CD14-positive monocyte (primary cell): ENCODE results near the gene MTTP. TPM values are rescaled to one million over a fixed set of nuclear protein-coding genes. Genes with fewer than 3 reads are reported as not detected.

Experiments used
- DNase-seq, 3 donors: peaks; one replicate each; pipeline ENCODE4 v3.0.0-alpha.2; 2011 to 2022
- H2AFZ ChIP-seq: 2 replicates; pipeline ENCODE4 v1.6.0; 2012; ENCODE audit warnings: mild to moderate bottlenecking, low read depth, low read length, inconsistent platforms; ENCODE audit not compliant: insufficient read depth, poor library complexity, severe bottlenecking
- H3K27ac ChIP-seq, 2 donors: 1 replicate in 1 of 2; 2 replicates in 1 of 2; pipeline ENCODE4 v1.5.1; 2012 to 2013; ENCODE audit warnings: low read length in 2 of 2, control low read depth in 1 of 2, inconsistent platforms in 1 of 2, low read depth in 1 of 2, mild to moderate bottlenecking in 1 of 2
- H3K27me3 ChIP-seq, 2 donors: one replicate each; pipeline versions ENCODE4 v1.6.0 to v1.6.1; 2011 to 2013; ENCODE audit warnings: low read length in 2 of 2; ENCODE audit not compliant: control insufficient read depth in 2 of 2, insufficient read depth in 2 of 2
- H3K36me3 ChIP-seq, 2 donors: replicated peaks in 1 of 2; 1 replicate in 1 of 2; 2 replicates in 1 of 2; pipeline versions ENCODE4 v1.5.1 to v1.6.1; 2012 to 2013; ENCODE audit warnings: low read length in 2 of 2, control low read depth in 1 of 2, inconsistent platforms in 1 of 2, mild to moderate bottlenecking in 1 of 2; ENCODE audit not compliant: insufficient read depth in 2 of 2, control insufficient read depth in 1 of 2
- H3K4me1 ChIP-seq, 2 donors: 1 replicate in 1 of 2; 2 replicates in 1 of 2; pipeline versions ENCODE4 v1.5.1 to v1.6.1; 2012 to 2013; ENCODE audit warnings: low read length in 2 of 2, control low read depth in 1 of 2, inconsistent platforms in 1 of 2, mild to moderate bottlenecking in 1 of 2, moderate library complexity in 1 of 2; ENCODE audit not compliant: insufficient read depth in 2 of 2, control insufficient read depth in 1 of 2
- H3K4me2 ChIP-seq: replicated peaks from 2 replicates; pipeline ENCODE3; 2012; ENCODE audit warnings: low read length, moderate library complexity, mild to moderate bottlenecking; ENCODE audit not compliant: poor library complexity, severe bottlenecking; ENCODE audit errors: extremely low read depth
- H3K4me3 ChIP-seq, 3 experiments: fragments of 200-600 bp in 1 of 3; sonication (generic) in 1 of 3; replicated peaks in 1 of 3; 1 replicate in 2 of 3; 2 replicates in 1 of 3; pipeline ENCODE4 v1.5.1; 2011 to 2013; ENCODE audit warnings: low read length in 3 of 3, mild to moderate bottlenecking in 3 of 3, control low read depth in 2 of 3, low read depth in 2 of 3, inconsistent platforms in 1 of 3, moderate library complexity in 1 of 3
- H3K79me2 ChIP-seq: 2 replicates; pipeline ENCODE4 v1.6.0; 2012; ENCODE audit warnings: mild to moderate bottlenecking, control low read depth, inconsistent platforms, low read length, moderate library complexity; ENCODE audit not compliant: insufficient read depth
- H3K9ac ChIP-seq: 2 replicates; pipeline ENCODE4 v1.6.0; 2017; ENCODE audit warnings: low read length, mild to moderate bottlenecking; ENCODE audit not compliant: insufficient read depth, poor library complexity, severe bottlenecking
- H3K9me3 ChIP-seq, 2 donors: replicated peaks in 1 of 2; 1 replicate in 1 of 2; 2 replicates in 1 of 2; pipeline versions ENCODE4 v1.5.1 to v1.6.1; 2012 to 2013; ENCODE audit warnings: low read length in 2 of 2, control low read depth in 1 of 2; ENCODE audit not compliant: control insufficient read depth in 1 of 2, insufficient read depth in 1 of 2
- H4K20me1 ChIP-seq: 2 replicates; pipeline ENCODE4 v1.6.0; 2012; ENCODE audit warnings: mild to moderate bottlenecking, low read length, control low read depth, moderate library complexity; ENCODE audit not compliant: insufficient read depth
- H3K27ac Mint-ChIP-seq, 7 donors: one replicate each; pipeline ENCODE4 v1.8.0; 2020; ENCODE audit warnings: mild to moderate bottlenecking in 7 of 7, mixed read lengths in 7 of 7, moderate library complexity in 6 of 7, inconsistent platforms in 2 of 7
- H3K27me3 Mint-ChIP-seq, 3 donors: one replicate each; pipeline ENCODE4 v1.8.0; 2021 to 2022; ENCODE audit warnings: low read depth in 3 of 3, mild to moderate bottlenecking in 3 of 3, mixed read lengths in 3 of 3, moderate library complexity in 3 of 3, inconsistent platforms in 1 of 3
- H3K36me3 Mint-ChIP-seq, 2 donors: one replicate each; pipeline ENCODE4 v1.8.0; 2020; ENCODE audit warnings: mixed read lengths in 2 of 2, inconsistent platforms in 1 of 2, mild to moderate bottlenecking in 1 of 2
- H3K4me1 Mint-ChIP-seq: one replicate; pipeline ENCODE4 v1.8.0; 2020; ENCODE audit warnings: mild to moderate bottlenecking, mixed read lengths
- H3K4me3 Mint-ChIP-seq, 2 donors: one replicate each; pipeline ENCODE4 v1.8.0; 2020; ENCODE audit warnings: mild to moderate bottlenecking in 2 of 2, mixed read lengths in 2 of 2, moderate library complexity in 1 of 2
- H3K9me3 Mint-ChIP-seq, 7 donors: one replicate each; pipeline ENCODE4 v1.8.0; 2020 to 2022; ENCODE audit warnings: mixed read lengths in 7 of 7, mild to moderate bottlenecking in 6 of 7, moderate library complexity in 6 of 7, inconsistent platforms in 2 of 7
- CTCF ChIP-seq: fragments of 200-600 bp; IDR thresholded peaks from one replicate; pipeline ENCODE4 v1.8.0; 2022; ENCODE audit warnings: antibody characterized with exemption, mild to moderate bottlenecking
- WGBS: methylation state at CpG from one replicate; pipeline ENCODE4 v1.1.5; 2013; ENCODE audit warnings: missing lambda C conversion rate; ENCODE audit not compliant: insufficient coverage; 5-methylcytosine and 5-hydroxymethylcytosine counted together
- intact Hi-C, 2 donors: fragments of 100-400 bp; cut with micrococcal nuclease; formaldehyde crosslinking; loops; one replicate each; pipeline versions ENCODE4 v1.15.0 to v1.15.1; 2023
- polyA plus RNA-seq, 3 donors: library from polyadenylated mRNA; depleted of rRNA in 1 of 3; unstranded in 2 of 3; stranded (reverse) in 1 of 3; fragments of 300-500 nt in 2 of 3; fragments of >200 nt in 1 of 3; fragmentation: Illumina TruSeq in 2 of 3; gene quantifications; 1 replicate in 2 of 3; 2 replicates in 1 of 3; pipeline ENCODE4 v1.2.3, GENCODE V29; 2012 to 2021

Gene MTTP
- polyA plus RNA-seq, 3 donors = not detected

GRCh38 chr4:99617374-99617773 lies 42.8 kb downstream of the MTTP start:
- peaks cover 0 to 1% (median 0%) of the 10 kb centered on the region in 3 donors for H3K27me3 Mint-ChIP-seq
- no peak overlapping the region for H3K9ac ChIP-seq
- no peaks in the 10 kb centered on the region for H3K27me3 ChIP-seq
- H3K9me3 ChIP-seq = no peaks in the 10 kb centered on the region
- WGBS = no CpG with 5 or more reads among the region's 1 CpG
- no peak overlapping the region for H3K27ac Mint-ChIP-seq
- no peaks in the 10 kb centered on the region for H3K36me3 Mint-ChIP-seq
- no peaks in the 10 kb centered on the region for H4K20me1 ChIP-seq
- H3K4me1 Mint-ChIP-seq = no peaks in the 10 kb centered on the region
- no peak overlapping the region for H3K4me2 ChIP-seq
- H2AFZ ChIP-seq = no peak overlapping the region
- no peak overlapping the region for H3K4me3 ChIP-seq
- intact Hi-C loops = no loop called here
- TF ChIP-seq CTCF = no peak
- H3K36me3 ChIP-seq = no peaks in the 10 kb centered on the region
- H3K9me3 Mint-ChIP-seq = peaks cover 0 to 1% (median 0%) of the 10 kb centered on the region in 7 donors
- H3K79me2 ChIP-seq = no peaks in the 10 kb centered on the region
- H3K4me1 ChIP-seq = no peaks in the 10 kb centered on the region
- no peak overlapping the region for H3K27ac ChIP-seq
- no peak for DNase-seq
- no peak overlapping the region for H3K4me3 Mint-ChIP-seq

GRCh38 chr4:99622341-99622740 lies 47.7 kb downstream of the MTTP start:
- H3K4me3 Mint-ChIP-seq = no peak overlapping the region
- no peaks in the 10 kb centered on the region for H3K4me1 ChIP-seq
- H3K79me2 ChIP-seq = no peaks in the 10 kb centered on the region
- H3K36me3 Mint-ChIP-seq = no peaks in the 10 kb centered on the region
- H4K20me1 ChIP-seq = no peaks in the 10 kb centered on the region
- H3K4me1 Mint-ChIP-seq = no peaks in the 10 kb centered on the region
- no peak overlapping the region for H3K27ac ChIP-seq
- H3K27ac Mint-ChIP-seq = no peak overlapping the region
- H3K4me3 ChIP-seq = no peak overlapping the region
- H3K9me3 ChIP-seq = no peaks in the 10 kb centered on the region
- H3K27me3 Mint-ChIP-seq = peaks cover 0 to 1% (median 0%) of the 10 kb centered on the region in 3 donors
- no peaks in the 10 kb centered on the region for H3K36me3 ChIP-seq
- H2AFZ ChIP-seq = no peak overlapping the region
- no peak for DNase-seq
- H3K27me3 ChIP-seq = no peaks in the 10 kb centered on the region
- H3K9me3 Mint-ChIP-seq = peaks cover 0 to 3% (median 0%) of the 10 kb centered on the region in 7 donors
- no peak overlapping the region for H3K9ac ChIP-seq
- TF ChIP-seq CTCF = no peak
- no peak overlapping the region for H3K4me2 ChIP-seq
- WGBS = 89% methylated on average over 1 of the region's 1 CpG
- intact Hi-C loops = no loop called here
